ENCODE results near the gene DGKK. TPM values are rescaled to one million over a fixed set of nuclear protein-coding genes. Genes with fewer than 3 reads are reported as not detected.

DGKK gene
- total and polyA plus RNA-seq, 2 of the 13 experiments (the other 11 are each of a cell fraction or from before 2014, with no cell fraction given) = 11.0 to 24.0 TPM

- TF ChIP-seq ZFX (CRISPR knock-in tag; IDR thresholded peaks at IDR 0.05; ENCODE audit: low read depth) = no peak
These were observed 126.7 kb downstream of the DGKK start (continued) for GRCh38 chrX:50343917-50344316.

DNA sequence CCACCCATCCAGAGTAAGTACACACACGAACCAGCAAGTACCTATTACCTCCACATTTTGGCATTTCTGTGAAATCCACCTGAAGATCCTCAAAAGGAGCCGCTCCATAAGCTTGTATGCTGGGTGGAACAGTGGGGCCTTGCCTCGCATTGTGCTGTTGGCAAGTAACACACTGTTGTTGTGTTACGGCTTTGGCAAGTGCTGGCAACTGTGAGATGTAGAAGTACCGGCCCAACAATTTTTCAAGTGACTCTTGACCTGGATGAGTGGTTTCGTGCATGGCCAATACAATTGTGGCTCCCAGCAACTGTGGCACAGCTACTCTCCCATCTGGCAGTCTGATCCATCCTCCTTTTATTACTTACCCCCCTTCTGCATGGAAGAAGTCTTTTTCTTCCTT is 137.3 kb downstream of the DGKK start:
- Histone ChIP-seq H3K4me2 (ENCODE audit: low read depth, low read length) (no peak overlapping the region), H3K4me3 (replicated peaks in 1 of 3; ENCODE audit: insufficient read depth in 1 of 3, low read depth in 2 of 3, low read length in 3 of 3) (no peak overlapping the region), H4K20me1 (ENCODE audit: insufficient read depth, low read length) (no peaks in the 10 kb centered on the region), H3K79me2 (ENCODE audit: insufficient read depth, low read length) (no peaks in the 10 kb centered on the region), H2AFZ (ENCODE audit: low read length) (no peak overlapping the region), H3K4me1 (ENCODE audit: insufficient read depth, low read length) (0 out of 2 replicates have a peak, but pooled peaks cover 9% of the 10 kb centered on the region), H3K36me3 (replicated peaks in 1 of 2; ENCODE audit: control insufficient read depth in 1 of 2, insufficient read depth in 2 of 2, low read length in 2 of 2) (no peaks in the 10 kb centered on the region), H3K9ac (ENCODE audit: insufficient read depth, low read depth, low read length) (no peak overlapping the region), H3K27me3 (ENCODE audit: control insufficient read depth in 1 of 2, insufficient read depth in 2 of 2, low read length in 2 of 2) (no peaks in the 10 kb centered on the region), H3K9me3 (ENCODE audit: low read length) (no peaks in the 10 kb centered on the region), H3K27ac (ENCODE audit: extremely low read length, insufficient read depth, low read length) (no peak overlapping the region)
- in situ Hi-C loops (cut with HindIII; ENCODE audit: extremely low pct_ligation_motif_present, low pct_unique_long_range_greater_than_20kb) (no loop called here), intact Hi-C loops (cut with micrococcal nuclease; ENCODE audit: unreplicated experiment) (loop anchor here (10.0 kb wide), 1 partner anchor 251 kb away; no protein-coding TSS in a partner anchor)
- WGBS (ENCODE audit: low lambda C conversion rate) = 0% methylated on average over 1 of the region's 6 CpGs
- FAIRE-seq = no peak
- BruUV-seq (replicated peaks) = no TSS peak
- ATAC-seq = no peak
- POLR2A ChIA-PET = no interaction called here
- no peak for DNase-seq (ENCODE audit: low spot score)
- TF ChIP-seq, protein P1, sequence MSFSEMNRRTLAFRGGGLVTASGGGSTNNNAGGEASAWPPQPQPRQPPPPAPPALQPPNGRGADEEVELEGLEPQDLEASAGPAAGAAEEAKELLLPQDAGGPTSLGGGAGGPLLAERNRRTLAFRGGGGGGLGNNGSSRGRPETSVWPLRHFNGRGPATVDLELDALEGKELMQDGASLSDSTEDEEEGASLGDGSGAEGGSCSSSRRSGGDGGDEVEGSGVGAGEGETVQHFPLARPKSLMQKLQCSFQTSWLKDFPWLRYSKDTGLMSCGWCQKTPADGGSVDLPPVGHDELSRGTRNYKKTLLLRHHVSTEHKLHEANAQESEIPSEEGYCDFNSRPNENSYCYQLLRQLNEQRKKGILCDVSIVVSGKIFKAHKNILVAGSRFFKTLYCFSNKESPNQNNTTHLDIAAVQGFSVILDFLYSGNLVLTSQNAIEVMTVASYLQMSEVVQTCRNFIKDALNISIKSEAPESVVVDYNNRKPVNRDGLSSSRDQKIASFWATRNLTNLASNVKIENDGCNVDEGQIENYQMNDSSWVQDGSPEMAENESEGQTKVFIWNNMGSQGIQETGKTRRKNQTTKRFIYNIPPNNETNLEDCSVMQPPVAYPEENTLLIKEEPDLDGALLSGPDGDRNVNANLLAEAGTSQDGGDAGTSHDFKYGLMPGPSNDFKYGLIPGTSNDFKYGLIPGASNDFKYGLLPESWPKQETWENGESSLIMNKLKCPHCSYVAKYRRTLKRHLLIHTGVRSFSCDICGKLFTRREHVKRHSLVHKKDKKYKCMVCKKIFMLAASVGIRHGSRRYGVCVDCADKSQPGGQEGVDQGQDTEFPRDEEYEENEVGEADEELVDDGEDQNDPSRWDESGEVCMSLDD (CRISPR knock-in tag; IDR thresholded peaks at IDR 0.05; ENCODE audit: borderline replicate concordance) = no peak
- TF ChIP-seq MBNL3 (CRISPR knock-in tag; conservative IDR thresholded peaks at IDR 0.05) = no peak
- no peak for TF ChIP-seq GTF2F1 (IDR thresholded peaks at IDR 0.05; ENCODE audit: low read length)
- TF ChIP-seq CSRNP1 (CRISPR knock-in tag; IDR thresholded peaks at IDR 0.05) = no peak
- TF ChIP-seq NCOR1 (IDR thresholded peaks at IDR 0.05; ENCODE audit: borderline replicate concordance, low read length) = no peak
- no peak for TF ChIP-seq NR2F1 (CRISPR knock-in tag; IDR thresholded peaks at IDR 0.05)
- no peak for TF ChIP-seq ZNF451 (CRISPR knock-in tag; IDR thresholded peaks at IDR 0.05)
- TF ChIP-seq ZNF432 (CRISPR knock-in tag; IDR thresholded peaks at IDR 0.05; ENCODE audit: borderline replicate concordance) = no peak
- no peak for TF ChIP-seq ZNF782 (CRISPR knock-in tag; IDR thresholded peaks at IDR 0.05; ENCODE audit: borderline replicate concordance)
- CTCF ChIA-PET (ENCODE audit: low intra/inter-chr PET ratio, low total read pairs) = no interaction called here
